Measurements from ENCODE around the gene ANKRD13D. TPM values are rescaled to one million over a fixed set of nuclear protein-coding genes. Genes with fewer than 3 reads are reported as not detected.

ANKRD13D gene
- total and polyA plus RNA-seq, 5 donors from 2014 or later: 9.5 to 158 (median 12.7) TPM

- ATAC-seq (ENCODE audit: low read depth in 2 of 2): peak; percentile 47 to 51
- peaks cover 11% of the 10 kb centered on the region for H3K27me3 Mint-ChIP-seq
- H3K4me3 ChIP-seq (ENCODE audit: low read depth, low read length): peak overlapping the region; percentile 53
- peaks cover 9% of the 10 kb centered on the region for H3K36me3 Mint-ChIP-seq
- peak; percentile 64 to 82 (median 71) for DNase-seq
- H3K4me1 Mint-ChIP-seq: peaks cover 9 to 55% (median 35%) of the 10 kb centered on the region in 4 donors
- H3K27ac ChIP-seq (ENCODE audit: insufficient read depth, low read length, poor library complexity, severe bottlenecking): no peak overlapping the region
- peaks cover 0 to 3% (median 0%) of the 10 kb centered on the region in 7 donors for H3K9me3 Mint-ChIP-seq
- H3K27me3 ChIP-seq (ENCODE audit: control insufficient read depth, insufficient read depth, low read length): peaks cover 2% of the 10 kb centered on the region
- peak overlapping the region; percentile 38 to 84 (median 73) for H3K4me3 Mint-ChIP-seq
- H3K9me3 ChIP-seq (ENCODE audit: control insufficient read depth in 2 of 2, low read length in 2 of 2): no peaks in the 10 kb centered on the region
- H3K36me3 ChIP-seq (ENCODE audit: control insufficient read depth, insufficient read depth, low read length): no peaks in the 10 kb centered on the region
- H3K27ac Mint-ChIP-seq: peak overlapping the region in 2 of 3 donors; percentile 48 to 81
- peaks cover 34% of the 10 kb centered on the region for H3K4me1 ChIP-seq (ENCODE audit: control insufficient read depth, insufficient read depth, low read length, poor library complexity, severe bottlenecking)
Measured at GRCh38 chr11:67262731-67263675, 26.1 kb upstream of the ANKRD13D start.

- peaks cover 12 to 64% (median 44%) of the 10 kb centered on the region in 4 donors for H3K4me1 Mint-ChIP-seq
Measured at GRCh38 chr11:67264260-67264659, 24.8 kb upstream of the ANKRD13D start.

GRCh38 chr11:67264877-67265632, 24.0 kb upstream of the ANKRD13D start:
- DNase-seq: no peak
- H3K27ac Mint-ChIP-seq: peak overlapping the region; percentile 86 to 91 (median 90)
- Histone ChIP-seq H3K27ac (ENCODE audit: insufficient read depth, low read length, poor library complexity, severe bottlenecking) (peak overlapping the region; percentile 55), H3K36me3 (ENCODE audit: control insufficient read depth, insufficient read depth, low read length) (peaks cover 5% of the 10 kb centered on the region), H3K4me3 (ENCODE audit: low read depth, low read length) (no peak overlapping the region), H3K4me1 (ENCODE audit: control insufficient read depth, insufficient read depth, low read length, poor library complexity, severe bottlenecking) (peaks cover 55% of the 10 kb centered on the region), H3K9me3 (ENCODE audit: control insufficient read depth in 2 of 2, low read length in 2 of 2) (no peaks in the 10 kb centered on the region), H3K27me3 (ENCODE audit: control insufficient read depth, insufficient read depth, low read length) (peaks cover 2% of the 10 kb centered on the region)
- peaks cover 0 to 3% (median 0%) of the 10 kb centered on the region in 7 donors for H3K9me3 Mint-ChIP-seq
- H3K36me3 Mint-ChIP-seq: peaks cover 13% of the 10 kb centered on the region
- H3K4me1 Mint-ChIP-seq: peaks cover 12 to 68% (median 42%) of the 10 kb centered on the region in 4 donors
- ATAC-seq (ENCODE audit: low read depth in 2 of 2): no peak
- peaks cover 14% of the 10 kb centered on the region for H3K27me3 Mint-ChIP-seq
- H3K4me3 Mint-ChIP-seq: peak overlapping the region; percentile 82 to 95 (median 89)

More at GRCh38 chr11:67264260-67264659, 24.8 kb upstream of the ANKRD13D start:
- Mint-ChIP-seq H3K27ac (peak overlapping the region; percentile 6 to 91 (median 86)), H3K36me3 (peaks cover 12% of the 10 kb centered on the region), H3K9me3 (peaks cover 0 to 3% (median 0%) of the 10 kb centered on the region in 7 donors), H3K4me3 (peak overlapping the region; percentile 70 to 95 (median 90)), H3K27me3 (peaks cover 14% of the 10 kb centered on the region)
- ATAC-seq (ENCODE audit: low read depth in 2 of 2): no peak
- Histone ChIP-seq H3K9me3 (ENCODE audit: control insufficient read depth in 2 of 2, low read length in 2 of 2) (no peaks in the 10 kb centered on the region), H3K4me3 (ENCODE audit: low read depth, low read length) (no peak overlapping the region), H3K27me3 (ENCODE audit: control insufficient read depth, insufficient read depth, low read length) (peaks cover 2% of the 10 kb centered on the region), H3K27ac (ENCODE audit: insufficient read depth, low read length, poor library complexity, severe bottlenecking) (no peak overlapping the region), H3K36me3 (ENCODE audit: control insufficient read depth, insufficient read depth, low read length) (peaks cover 2% of the 10 kb centered on the region), H3K4me1 (ENCODE audit: control insufficient read depth, insufficient read depth, low read length, poor library complexity, severe bottlenecking) (peaks cover 47% of the 10 kb centered on the region)
- DNase-seq: no peak

GRCh38 chr11:67265633-67266448, 23.3 kb upstream of the ANKRD13D start:
- Mint-ChIP-seq H3K4me1 (peaks cover 12 to 72% (median 48%) of the 10 kb centered on the region in 4 donors), H3K9me3 (peaks cover 0 to 3% (median 0%) of the 10 kb centered on the region in 7 donors), H3K4me3 (peak overlapping the region; percentile 82 to 95 (median 89)), H3K27ac (peak overlapping the region; percentile 86 to 91 (median 90)), H3K36me3 (peaks cover 21% of the 10 kb centered on the region), H3K27me3 (peaks cover 14% of the 10 kb centered on the region)
- ATAC-seq (ENCODE audit: low read depth in 2 of 2) (peak; percentile 52 to 63), DNase-seq (peak; percentile 69 to 77 (median 71))
- peak overlapping the region; percentile 41 for H3K4me3 ChIP-seq (ENCODE audit: low read depth, low read length)
- H3K9me3 ChIP-seq (ENCODE audit: control insufficient read depth in 2 of 2, low read length in 2 of 2): no peaks in the 10 kb centered on the region
- peaks cover 5% of the 10 kb centered on the region for H3K36me3 ChIP-seq (ENCODE audit: control insufficient read depth, insufficient read depth, low read length)
- peaks cover 2% of the 10 kb centered on the region for H3K27me3 ChIP-seq (ENCODE audit: control insufficient read depth, insufficient read depth, low read length)
- H3K27ac ChIP-seq (ENCODE audit: insufficient read depth, low read length, poor library complexity, severe bottlenecking): peak overlapping the region; percentile 55
- H3K4me1 ChIP-seq (ENCODE audit: control insufficient read depth, insufficient read depth, low read length, poor library complexity, severe bottlenecking): peaks cover 63% of the 10 kb centered on the region

GRCh38 chr11:67266449-67267187, 22.5 kb upstream of the ANKRD13D start, which contains the start of gene GRK2:
Gene GRK2 (plus strand): TSS chr11:67266473. CDS start chr11:67266700, 227 bp downstream.
- Histone ChIP-seq H3K4me1 (ENCODE audit: control insufficient read depth, insufficient read depth, low read length, poor library complexity, severe bottlenecking) (peaks cover 66% of the 10 kb centered on the region), H3K36me3 (ENCODE audit: control insufficient read depth, insufficient read depth, low read length) (peaks cover 5% of the 10 kb centered on the region), H3K4me3 (ENCODE audit: low read depth, low read length) (peak within 1 kb of the TSS; percentile 91), H3K9me3 (ENCODE audit: control insufficient read depth in 2 of 2, low read length in 2 of 2) (no peaks in the 10 kb centered on the region), H3K27ac (ENCODE audit: insufficient read depth, low read length, poor library complexity, severe bottlenecking) (peak within 1 kb of the TSS; percentile 80), H3K27me3 (ENCODE audit: control insufficient read depth, insufficient read depth, low read length) (peaks cover 2% of the 10 kb centered on the region)
- peak; percentile 13 to 24 for ATAC-seq (ENCODE audit: low read depth in 2 of 2)
- Mint-ChIP-seq H3K27ac (peak within 1 kb of the TSS; percentile 95 to 96 (median 96)), H3K36me3 (peaks cover 24% of the 10 kb centered on the region), H3K4me3 (peak within 1 kb of the TSS; percentile 97 to 99 (median 98)), H3K4me1 (peaks cover 12 to 77% (median 55%) of the 10 kb centered on the region in 4 donors), H3K27me3 (peaks cover 14% of the 10 kb centered on the region), H3K9me3 (peaks cover 0 to 3% (median 0%) of the 10 kb centered on the region in 7 donors)
- DNase-seq: peak; percentile 42 to 66 (median 51)

GRCh38 chr11:67267188-67268080, 21.7 kb upstream of the ANKRD13D start:
- H3K9me3 Mint-ChIP-seq: peaks cover 0 to 3% (median 0%) of the 10 kb centered on the region in 7 donors
- peaks cover 5% of the 10 kb centered on the region for H3K36me3 ChIP-seq (ENCODE audit: control insufficient read depth, insufficient read depth, low read length)
- peaks cover 12 to 78% (median 56%) of the 10 kb centered on the region in 4 donors for H3K4me1 Mint-ChIP-seq
- peak overlapping the region; percentile 91 for H3K4me3 ChIP-seq (ENCODE audit: low read depth, low read length)
- ATAC-seq (ENCODE audit: low read depth in 2 of 2) (no peak), DNase-seq (peak in 2 of 3 donors; percentile 49 to 77)
- H3K36me3 Mint-ChIP-seq: peaks cover 24% of the 10 kb centered on the region
- H3K27me3 ChIP-seq (ENCODE audit: control insufficient read depth, insufficient read depth, low read length): no peaks in the 10 kb centered on the region
- peak overlapping the region; percentile 80 for H3K27ac ChIP-seq (ENCODE audit: insufficient read depth, low read length, poor library complexity, severe bottlenecking)
- H3K4me1 ChIP-seq (ENCODE audit: control insufficient read depth, insufficient read depth, low read length, poor library complexity, severe bottlenecking): peaks cover 67% of the 10 kb centered on the region
- H3K9me3 ChIP-seq (ENCODE audit: control insufficient read depth in 2 of 2, low read length in 2 of 2): no peaks in the 10 kb centered on the region
- peak overlapping the region; percentile 95 to 96 (median 96) for H3K27ac Mint-ChIP-seq
- H3K4me3 Mint-ChIP-seq: peak overlapping the region; percentile 97 to 99 (median 98)
- H3K27me3 Mint-ChIP-seq: peaks cover 8% of the 10 kb centered on the region

All from CD4-positive, CD25-positive, alpha-beta regulatory T cell (primary cell).